Frontal cortex (tissue), 4 donors: ENCODE data around the gene PFKFB3. TPM values are rescaled to one million over a fixed set of nuclear protein-coding genes. Genes with fewer than 3 reads are reported as not detected.

ENCODE experiments used
- DNase-seq, 2 donors: peaks; one replicate each; pipeline ENCODE4 v3.0.0; 2012; ENCODE audit warnings: low spot score in 2 of 2
- FAIRE-seq: peaks from 2 replicates; lab custom pipeline; 2012; peaks lifted over from hg19 to GRCh38; lab: Jason Lieb, UNC
- total RNA-seq: library from RNA; depleted of rRNA; stranded (reverse); fragments of >200 nt; gene quantifications from one replicate; pipeline ENCODE4 v1.2.3, GENCODE V29; 2014
- donor health status: control.
- donor health status: control.
- donor health status: control.

The PFKFB3 gene
- total RNA-seq, 1 donor from 2014 or later, result 14.3 TPM

GRCh38 chr10:6216916-6217315 lies 14.2 kb downstream of the PFKFB3 start:
- DNase-seq, result no peak
- no peak for FAIRE-seq

GRCh38 chr10:6217611-6218010 lies 14.9 kb downstream of the PFKFB3 start:
- FAIRE-seq (no peak), DNase-seq (no peak)

GRCh38 chr10:6218692-6219493 lies 16.2 kb downstream of the PFKFB3 start:
- FAIRE-seq (no peak), DNase-seq (no peak)

- FAIRE-seq (no peak), DNase-seq (no peak)
Measured at GRCh38 chr10:6219494-6219836, 16.7 kb downstream of the PFKFB3 start.

DNA sequence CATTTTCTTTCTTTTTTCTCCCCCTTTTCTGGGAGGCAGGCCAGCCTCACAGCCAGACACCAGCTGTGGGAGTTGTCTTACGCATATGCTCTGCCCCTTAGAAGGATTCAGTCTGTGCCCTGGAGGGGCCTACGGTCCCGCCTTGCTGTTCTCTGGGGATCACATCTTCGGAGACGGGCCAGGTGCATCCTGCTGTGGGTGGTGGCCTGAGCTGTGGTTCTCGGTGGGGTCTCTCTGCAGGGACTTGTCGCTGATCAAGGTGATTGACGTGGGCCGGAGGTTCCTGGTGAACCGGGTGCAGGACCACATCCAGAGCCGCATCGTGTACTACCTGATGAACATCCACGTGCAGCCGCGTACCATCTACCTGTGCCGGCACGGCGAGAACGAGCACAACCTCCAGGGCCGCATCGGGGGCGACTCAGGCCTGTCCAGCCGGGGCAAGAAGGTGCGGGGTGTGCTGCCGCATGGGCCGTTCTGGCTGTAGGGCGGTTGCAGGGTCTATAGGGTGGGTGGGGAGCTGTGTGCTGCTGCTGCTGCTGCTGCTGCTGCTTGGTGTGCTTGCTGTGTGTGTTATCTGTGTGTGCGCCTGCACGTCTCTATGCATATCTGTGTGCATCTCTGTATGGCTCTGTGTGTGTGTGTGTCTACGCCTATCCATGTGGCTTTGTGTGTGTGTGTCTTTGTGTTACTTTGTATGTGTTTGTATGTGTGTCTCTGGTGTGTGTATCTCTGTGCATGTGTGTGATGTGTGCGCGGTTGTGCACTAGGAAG lies 17.9 kb downstream of the PFKFB3 start:
- DNase-seq (no peak), FAIRE-seq (no peak)

GRCh38 chr10:6221192-6221940 lies 18.6 kb downstream of the PFKFB3 start:
- no peak for FAIRE-seq
- DNase-seq, result no peak

GRCh38 chr10:6221971-6222751 lies 19.4 kb downstream of the PFKFB3 start:
- DNase-seq, result no peak
- no peak for FAIRE-seq

GRCh38 chr10:6222755-6223154 lies 20.0 kb downstream of the PFKFB3 start:
- FAIRE-seq, result no peak
- no peak for DNase-seq

GRCh38 chr10:6223981-6224380 lies 21.2 kb downstream of the PFKFB3 start:
- no peak for FAIRE-seq

DNA sequence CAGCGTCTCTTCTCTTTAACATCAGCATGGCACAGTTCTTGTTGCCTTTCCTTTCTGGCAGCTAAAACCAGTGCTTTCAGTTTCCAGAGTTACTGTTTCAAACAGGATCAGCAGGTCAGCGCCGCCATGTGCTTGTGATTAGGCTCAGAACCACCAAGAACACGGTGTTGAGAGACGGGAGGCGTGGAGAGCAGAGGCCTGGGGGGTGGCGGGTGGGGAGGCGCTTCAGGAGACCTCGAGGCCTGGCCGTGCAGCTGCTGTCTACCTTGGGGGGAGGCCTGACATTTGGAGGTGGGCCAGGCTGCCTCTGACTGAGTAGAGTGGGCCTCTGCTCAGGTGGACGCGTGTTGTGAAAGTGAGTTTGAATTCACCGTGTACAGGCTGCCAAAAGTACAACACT lies 22.0 kb downstream of the PFKFB3 start:
- FAIRE-seq (no peak), DNase-seq (no peak)

More at GRCh38 chr10:6223981-6224380, 21.2 kb downstream of the PFKFB3 start:
- no peak for DNase-seq

GRCh38 chr10:6225263-6225814 lies 22.6 kb downstream of the PFKFB3 start:
- FAIRE-seq, result no peak
- no peak for DNase-seq

DNA sequence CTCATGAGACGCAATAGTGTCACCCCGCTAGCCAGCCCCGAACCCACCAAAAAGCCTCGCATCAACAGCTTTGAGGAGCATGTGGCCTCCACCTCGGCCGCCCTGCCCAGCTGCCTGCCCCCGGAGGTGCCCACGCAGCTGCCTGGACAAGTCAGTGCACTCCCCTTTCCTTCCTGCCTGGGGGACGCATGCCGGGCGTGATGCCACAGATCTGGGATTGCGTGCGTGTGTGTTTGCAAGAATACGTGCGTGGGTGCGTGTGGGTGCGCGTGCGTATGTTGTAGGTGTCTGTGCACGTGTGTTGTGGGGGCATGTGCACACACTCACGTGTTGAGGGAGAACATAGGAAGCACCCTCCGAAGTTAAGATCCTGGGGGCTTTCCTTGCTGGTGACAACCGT lies 23.5 kb downstream of the PFKFB3 start:
- FAIRE-seq, result no peak
- no peak for DNase-seq

GRCh38 chr10:6227346-6227745 lies 24.6 kb downstream of the PFKFB3 start:
- DNase-seq (no peak), FAIRE-seq (no peak)

GRCh38 chr10:6228010-6228511 lies 25.3 kb downstream of the PFKFB3 start:
- no peak for DNase-seq
- no peak for FAIRE-seq

DNA sequence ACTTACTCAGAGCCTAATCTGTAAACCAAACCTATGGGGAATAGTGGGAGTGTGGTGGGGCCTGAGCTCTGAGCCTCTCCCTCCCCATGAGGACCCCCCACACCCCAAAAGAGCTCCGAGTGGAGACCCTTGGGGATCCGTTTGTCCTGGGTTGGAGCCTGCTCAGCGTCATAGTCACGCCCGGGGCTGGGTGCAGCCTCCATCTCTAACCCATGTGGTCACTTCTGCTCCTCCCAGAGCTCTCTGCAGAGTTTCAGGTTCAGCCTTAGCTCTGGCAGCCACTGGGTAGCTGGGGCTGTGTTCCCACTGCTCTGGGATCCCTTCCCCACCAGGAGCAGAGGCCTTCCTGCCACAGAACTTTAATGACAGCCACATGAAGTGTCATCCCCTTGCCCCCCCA lies 25.9 kb downstream of the PFKFB3 start:
- no peak for DNase-seq
- FAIRE-seq, result no peak

GRCh38 chr10:6229290-6229689 lies 26.6 kb downstream of the PFKFB3 start:
- FAIRE-seq (no peak), DNase-seq (no peak)

DNA sequence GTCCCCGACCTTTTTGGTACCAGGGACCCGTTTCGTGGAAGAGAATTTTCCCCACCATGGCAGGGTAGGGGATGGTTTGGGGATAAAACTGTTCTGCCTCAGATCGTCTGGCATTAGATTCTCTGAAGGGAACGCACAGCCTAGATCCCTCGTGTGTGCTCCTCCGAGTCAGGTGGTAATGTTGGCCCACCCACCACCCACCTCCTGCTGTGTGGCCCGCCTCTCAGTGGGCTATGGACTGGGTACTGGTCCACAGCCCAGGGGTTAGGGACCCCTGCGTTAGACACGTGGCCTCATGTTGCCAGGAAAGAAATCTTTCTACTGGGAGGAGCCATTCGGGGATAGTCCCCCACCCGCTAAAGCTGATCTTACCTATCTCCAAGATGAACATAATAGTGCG lies 27.0 kb downstream of the PFKFB3 start:
- DNase-seq (no peak), FAIRE-seq (no peak)

- FAIRE-seq (no peak), DNase-seq (no peak)
Measured at GRCh38 chr10:6230315-6230714, 27.6 kb downstream of the PFKFB3 start.

DNA sequence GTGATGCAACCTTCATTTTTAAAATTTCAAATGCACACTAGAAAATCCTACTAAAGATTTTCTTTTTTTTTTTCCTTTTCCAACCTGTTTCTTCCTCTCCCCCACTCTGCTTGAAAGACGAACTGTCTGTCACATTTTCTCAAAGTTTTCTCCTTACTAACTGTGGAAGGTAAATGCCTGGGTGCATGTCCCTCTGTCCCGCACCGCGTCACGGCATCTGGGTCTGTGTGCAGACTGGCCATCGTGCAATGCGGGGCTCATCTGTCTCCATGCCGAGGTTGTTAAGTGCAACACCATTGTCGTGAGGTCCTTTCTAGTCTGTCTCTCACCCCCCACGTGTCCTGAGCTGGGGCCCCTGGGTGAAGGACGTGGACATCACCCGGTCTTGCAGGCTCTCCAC lies 28.4 kb downstream of the PFKFB3 start:
- FAIRE-seq (no peak), DNase-seq (no peak)
